Thymus (tissue), 11 donors: ENCODE measurements around the gene FILIP1L. TPM values are rescaled to one million over a fixed set of nuclear protein-coding genes. Genes with fewer than 3 reads are reported as not detected.

ENCODE experiments used
- DNase-seq, 9 donors: peaks; one replicate each; pipeline ENCODE4 v3.0.0-alpha.2; 2013; ENCODE audit warnings: low spot score in 9 of 9, low read depth in 6 of 9, missing footprints in 1 of 9
- H3K27ac ChIP-seq, 2 donors: one replicate each; pipeline ENCODE4 v1.5.1; 2013; ENCODE audit warnings: control low read depth in 1 of 2, low read depth in 1 of 2, low read length in 1 of 2, mild to moderate bottlenecking in 1 of 2, moderate library complexity in 1 of 2
- H3K27me3 ChIP-seq, 2 donors: one replicate each; pipeline ENCODE4 v1.5.1; 2013; ENCODE audit warnings: low read length in 1 of 2; ENCODE audit not compliant: control insufficient read depth in 2 of 2, insufficient read depth in 1 of 2
- H3K36me3 ChIP-seq, 2 donors: one replicate each; pipeline ENCODE4 v1.5.1; 2013; ENCODE audit warnings: low read length in 1 of 2, mild to moderate bottlenecking in 1 of 2, moderate library complexity in 1 of 2; ENCODE audit not compliant: control insufficient read depth in 2 of 2, insufficient read depth in 2 of 2
- H3K4me1 ChIP-seq, 2 donors: one replicate each; pipeline ENCODE4 v1.5.1; 2013; ENCODE audit warnings: low read length in 2 of 2; ENCODE audit not compliant: control insufficient read depth in 2 of 2, insufficient read depth in 2 of 2
- H3K4me3 ChIP-seq, 2 donors: one replicate each; pipeline ENCODE4 v1.5.1; 2013; ENCODE audit warnings: low read length in 2 of 2, control low read depth in 1 of 2, mild to moderate bottlenecking in 1 of 2
- H3K9me3 ChIP-seq, 2 donors: one replicate each; pipeline ENCODE4 v1.5.1; 2013; ENCODE audit warnings: low read length in 1 of 2, mild to moderate bottlenecking in 1 of 2; ENCODE audit not compliant: control insufficient read depth in 2 of 2, insufficient read depth in 1 of 2
- WGBS: extraction: QIAGEN DNeasy Blood & Tissue Kit; methylation state at CpG from one replicate; pipeline ENCODE4 v1.1.7; 2013; 5-methylcytosine and 5-hydroxymethylcytosine counted together
- polyA plus RNA-seq: library from polyadenylated mRNA; stranded (reverse); fragments of 200-250 nt; gene quantifications from one replicate; pipeline ENCODE4 v1.2.3, GENCODE V29; 2013
- total RNA-seq: library from RNA; stranded (reverse); fragments of 120-200 nt; gene quantifications from one replicate; pipeline ENCODE4 v1.2.4, GENCODE V29; 2013
- donor health status: healthy.

Gene FILIP1L
- total and polyA plus RNA-seq, 2 donors = 6.6 to 15.5 TPM

DNA sequence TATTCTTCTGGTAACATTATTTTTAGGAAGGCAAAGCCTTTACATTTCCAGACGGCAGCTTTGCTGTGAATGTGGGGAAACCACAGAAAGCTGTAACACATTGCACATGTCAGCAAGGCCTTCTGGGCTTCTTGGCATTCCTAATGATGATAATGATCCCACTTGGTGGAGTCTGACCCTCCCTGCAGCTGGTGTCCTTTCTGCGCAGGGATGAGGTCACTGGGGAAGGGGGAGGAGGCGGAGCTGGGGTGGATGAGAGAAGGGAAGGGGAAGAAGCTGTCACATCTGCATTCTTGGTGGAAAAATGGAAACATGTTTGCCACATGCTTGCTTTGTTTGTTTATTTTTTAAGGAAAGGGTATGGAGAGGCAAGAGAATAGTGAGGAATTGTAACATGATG is 68.6 kb downstream of the FILIP1L start:
- H3K9me3 ChIP-seq = no peaks in the 10 kb centered on the region
- H3K27me3 ChIP-seq = no peaks in the 10 kb centered on the region
- H3K36me3 ChIP-seq = no peaks in the 10 kb centered on the region
- no peak overlapping the region for H3K4me3 ChIP-seq
- DNase-seq = no peak
- peaks cover 0 to 8% of the 10 kb centered on the region in 2 donors for H3K4me1 ChIP-seq
- H3K27ac ChIP-seq = peak overlapping the region; percentile 28 to 37
- 92% methylated on average over 3 of the region's 3 CpGs for WGBS

DNA sequence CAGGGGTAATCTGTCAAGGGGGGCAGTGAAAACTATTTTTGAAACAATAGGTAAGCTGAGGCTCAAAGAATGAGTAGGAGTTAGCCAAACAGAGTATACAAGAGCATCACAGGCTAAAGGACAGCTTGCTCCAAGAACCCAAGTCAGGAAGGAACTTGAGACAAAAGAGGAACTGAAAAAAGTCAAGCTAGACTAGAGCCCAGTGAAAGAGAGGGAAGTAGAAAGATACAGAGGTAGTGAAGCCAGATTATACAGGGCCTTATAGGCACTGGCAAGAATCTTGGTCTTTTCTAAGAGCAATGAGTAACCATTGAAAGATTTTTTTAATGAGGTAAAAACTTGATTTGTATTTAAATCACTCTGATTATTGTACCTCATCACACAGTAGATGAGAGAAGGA is 69.9 kb downstream of the FILIP1L start:
- Histone ChIP-seq H3K36me3 (no peaks in the 10 kb centered on the region), H3K27me3 (no peaks in the 10 kb centered on the region), H3K4me3 (no peak overlapping the region), H3K9me3 (no peaks in the 10 kb centered on the region), H3K4me1 (peaks cover 0 to 8% of the 10 kb centered on the region in 2 donors), H3K27ac (no peak overlapping the region)
- DNase-seq = no peak

DNA sequence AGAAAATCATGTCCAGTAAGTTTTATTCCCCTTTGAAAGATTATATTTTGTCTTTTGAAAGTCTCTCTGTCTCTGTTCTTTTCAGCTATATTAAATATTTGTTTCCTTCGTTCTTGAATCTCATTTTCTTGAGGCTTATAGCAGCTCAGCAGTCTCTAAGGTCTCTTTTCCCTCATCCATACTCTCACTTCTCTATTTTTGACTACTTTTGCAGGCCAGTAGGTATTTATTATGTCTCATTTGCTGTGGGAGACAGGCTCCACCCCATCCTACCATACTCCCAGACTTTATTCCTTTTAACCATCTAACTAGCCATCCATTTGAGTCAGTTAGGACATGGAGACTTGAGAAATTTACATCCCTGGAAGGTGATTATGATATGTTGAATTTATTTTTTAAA is 71.0 kb downstream of the FILIP1L start:
- no peak for DNase-seq
- no peaks in the 10 kb centered on the region for H3K36me3 ChIP-seq
- no peaks in the 10 kb centered on the region for H3K27me3 ChIP-seq
- no peak overlapping the region for H3K27ac ChIP-seq
- H3K4me3 ChIP-seq = no peak overlapping the region
- no peaks in the 10 kb centered on the region for H3K9me3 ChIP-seq
- peaks cover 0 to 7% of the 10 kb centered on the region in 2 donors for H3K4me1 ChIP-seq
- 98% methylated on average over 1 of the region's 1 CpG for WGBS

DNA sequence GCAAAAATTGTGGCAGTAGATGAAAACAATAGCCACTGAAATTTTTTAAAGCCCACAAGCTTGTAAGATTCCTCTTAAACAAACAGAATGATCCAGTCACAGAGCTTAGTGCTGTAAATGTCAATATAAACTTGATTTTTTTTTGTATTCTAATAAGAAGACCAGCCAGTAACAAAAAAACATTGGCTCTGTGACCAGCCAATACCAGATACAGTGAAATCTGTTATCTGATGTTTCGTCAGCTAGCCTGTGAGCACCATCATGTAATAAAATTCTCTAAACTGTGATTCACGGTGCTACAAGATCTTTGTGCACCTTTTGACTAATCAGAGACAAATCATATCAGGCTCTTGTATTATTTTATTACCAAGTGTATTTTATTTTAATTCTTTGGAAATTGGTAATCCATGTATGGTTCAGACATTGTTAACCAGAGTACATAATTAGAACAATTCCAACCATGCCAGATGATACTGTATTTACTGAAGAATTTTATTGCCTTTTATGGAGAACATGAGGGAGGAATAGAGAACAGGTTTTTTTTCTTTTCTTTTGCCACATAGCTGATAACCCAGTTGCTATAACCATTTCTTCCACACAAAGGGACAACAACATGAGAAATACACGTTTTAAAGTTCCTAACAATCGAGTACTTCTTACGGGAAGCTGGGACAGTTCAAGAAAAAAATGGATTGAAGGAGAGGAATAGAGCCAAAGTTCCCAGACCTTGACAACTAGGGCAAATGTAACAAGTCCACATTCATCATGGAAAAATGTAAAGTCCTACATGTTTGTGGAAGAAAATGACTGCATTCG is 71.9 kb downstream of the FILIP1L start:
- no peak for DNase-seq
- H3K27me3 ChIP-seq = no peaks in the 10 kb centered on the region
- no peaks in the 10 kb centered on the region for H3K36me3 ChIP-seq
- H3K4me3 ChIP-seq = no peak overlapping the region
- no peaks in the 10 kb centered on the region for H3K9me3 ChIP-seq
- H3K27ac ChIP-seq = peak overlapping the region in 1 of 2 donors; percentile 39
- H3K4me1 ChIP-seq = no peaks in the 10 kb centered on the region
- 97% methylated on average over 6 of the region's 6 CpGs for WGBS

DNA sequence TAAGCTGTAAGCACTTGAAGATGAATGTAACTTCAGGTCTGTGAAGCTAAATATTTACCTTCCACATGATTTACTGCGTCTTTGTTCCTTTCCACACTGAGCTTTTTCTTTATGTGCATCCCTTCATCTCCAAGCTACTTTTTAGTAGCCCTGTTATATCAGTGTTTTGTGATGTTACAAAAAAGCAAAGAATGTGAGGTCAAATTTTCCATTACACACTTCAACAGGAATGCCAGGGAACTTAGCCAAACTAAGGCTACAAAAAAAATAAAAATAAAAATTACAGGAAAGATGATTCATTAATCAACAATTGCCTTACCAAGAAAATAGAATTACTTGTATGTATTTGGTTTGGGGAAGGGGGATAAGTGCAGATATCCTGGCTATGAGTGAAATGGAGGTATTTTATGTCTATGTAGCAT is 73.0 kb downstream of the FILIP1L start:
- no peaks in the 10 kb centered on the region for H3K9me3 ChIP-seq
- H3K4me3 ChIP-seq = no peak overlapping the region
- no peaks in the 10 kb centered on the region for H3K27me3 ChIP-seq
- H3K36me3 ChIP-seq = no peaks in the 10 kb centered on the region
- no peak for DNase-seq
- WGBS = 96% methylated on average over 1 of the region's 1 CpG
- H3K27ac ChIP-seq = peak overlapping the region in 1 of 2 donors; percentile 39
- no peaks in the 10 kb centered on the region for H3K4me1 ChIP-seq

DNA sequence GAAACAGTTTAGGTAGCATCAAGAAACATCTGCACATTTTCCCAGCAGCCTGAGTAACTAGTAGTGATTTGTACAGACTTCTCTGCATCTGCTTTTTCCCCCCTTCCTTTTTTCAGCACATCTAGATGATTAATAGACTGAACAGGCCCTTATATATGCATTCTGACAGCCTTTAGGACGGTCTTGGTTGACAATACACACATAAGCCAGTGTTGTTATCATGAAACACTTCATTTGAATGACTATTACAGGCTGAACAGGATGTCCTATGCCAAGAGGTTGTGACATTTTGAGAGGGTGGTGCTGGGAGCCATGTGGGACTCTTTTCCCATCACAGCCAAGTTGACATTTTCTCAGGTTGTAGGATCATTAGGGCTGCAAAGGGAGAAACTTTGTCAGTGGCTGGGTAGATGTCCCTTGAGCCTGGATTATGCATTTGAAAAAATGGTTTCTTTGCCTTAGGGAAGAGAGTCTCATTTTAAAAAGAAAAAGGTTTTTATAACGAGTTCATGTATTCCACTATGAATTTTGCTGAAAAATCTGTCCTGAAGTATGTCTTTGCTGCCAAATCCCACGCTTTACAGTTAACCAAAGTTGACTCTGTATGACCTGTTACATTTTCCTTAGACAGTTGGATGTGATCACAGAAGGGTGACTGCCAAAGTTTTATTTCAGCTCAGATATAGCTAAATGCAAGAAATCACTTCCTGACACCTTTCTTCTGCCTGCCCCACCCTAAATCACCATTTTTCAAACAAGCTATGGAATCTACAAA is 73.7 kb downstream of the FILIP1L start:
- DNase-seq = no peak
- Histone ChIP-seq H3K4me3 (no peak overlapping the region), H3K4me1 (no peaks in the 10 kb centered on the region), H3K27me3 (no peaks in the 10 kb centered on the region), H3K9me3 (no peaks in the 10 kb centered on the region), H3K36me3 (no peaks in the 10 kb centered on the region), H3K27ac (peak overlapping the region; percentile 39 to 58)
- 93% methylated on average over 3 of the region's 3 CpGs for WGBS

DNA sequence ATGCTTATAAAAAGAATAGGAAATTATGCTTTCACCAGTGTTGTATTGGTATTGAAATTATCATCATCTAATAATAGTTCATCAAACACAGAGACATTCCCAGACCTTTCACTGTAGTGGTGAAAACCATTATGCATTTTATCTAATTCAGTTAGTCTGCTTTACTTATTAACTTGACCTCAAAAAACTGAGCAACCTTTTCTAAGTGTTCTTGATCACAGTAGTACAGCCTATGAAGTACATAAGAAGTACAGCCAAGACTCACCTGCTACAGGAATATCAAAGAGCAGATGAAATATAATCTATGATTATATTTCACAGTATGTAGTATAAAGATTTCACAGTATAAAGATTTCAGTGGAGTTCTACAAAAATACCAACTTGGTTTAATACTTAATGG is 75.2 kb downstream of the FILIP1L start:
- DNase-seq = no peak
- no peaks in the 10 kb centered on the region for H3K4me1 ChIP-seq
- H3K27me3 ChIP-seq = no peaks in the 10 kb centered on the region
- no peak overlapping the region for H3K27ac ChIP-seq
- H3K4me3 ChIP-seq = no peak overlapping the region
- H3K36me3 ChIP-seq = no peaks in the 10 kb centered on the region
- H3K9me3 ChIP-seq = no peaks in the 10 kb centered on the region

DNA sequence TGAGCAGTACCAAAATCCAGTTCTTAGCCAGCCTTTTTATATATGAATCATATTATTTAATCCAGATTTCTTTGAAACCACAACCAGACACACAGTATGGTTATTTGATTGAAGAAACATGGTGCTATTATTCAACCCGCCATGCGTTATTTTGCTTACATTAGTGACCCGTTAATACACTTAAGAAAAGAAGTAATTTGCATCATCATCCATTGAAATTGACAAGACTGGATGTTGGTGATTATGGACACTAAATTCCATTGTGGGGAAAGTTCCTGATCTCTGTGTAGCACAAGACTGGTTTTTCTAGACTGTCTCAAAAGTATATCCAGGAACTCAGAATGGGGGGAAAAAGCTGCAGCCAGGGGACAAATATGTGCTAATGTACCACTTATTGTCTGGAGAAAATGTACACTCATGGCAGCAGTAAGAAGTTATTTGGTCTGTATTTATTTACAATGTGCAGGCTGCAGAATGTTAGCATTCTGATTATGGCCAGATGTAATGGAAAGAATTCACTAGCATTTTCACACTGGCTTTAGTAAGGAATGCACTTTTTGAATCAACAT is 80.3 kb downstream of the FILIP1L start:
- Histone ChIP-seq H3K4me1 (peaks cover 0 to 5% of the 10 kb centered on the region in 2 donors), H3K36me3 (no peaks in the 10 kb centered on the region), H3K27ac (no peak overlapping the region), H3K9me3 (no peaks in the 10 kb centered on the region), H3K4me3 (no peak overlapping the region), H3K27me3 (no peaks in the 10 kb centered on the region)
- DNase-seq = no peak
- WGBS = 97% methylated on average over 3 of the region's 3 CpGs

DNA sequence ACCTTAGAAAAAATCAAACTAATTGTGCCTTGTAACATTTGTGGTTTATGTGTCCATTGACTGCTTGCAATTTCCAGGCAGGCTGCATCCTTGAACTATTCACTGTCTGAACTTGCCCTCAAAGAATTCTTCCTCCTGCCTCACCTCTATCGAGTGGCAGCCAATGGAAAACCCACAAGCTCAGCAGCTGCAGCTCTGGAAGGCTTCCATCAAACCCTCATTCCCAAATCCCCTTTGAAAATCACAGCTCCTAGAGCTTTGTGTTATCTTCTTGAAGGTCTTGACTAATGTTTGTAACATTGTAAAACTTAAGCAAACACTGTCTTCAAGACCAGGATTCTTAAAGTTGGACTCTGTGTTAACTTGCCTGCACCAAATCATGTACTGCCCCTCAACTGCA is 81.1 kb downstream of the FILIP1L start:
- 95% methylated on average over 1 of the region's 1 CpG for WGBS
- H3K9me3 ChIP-seq = no peaks in the 10 kb centered on the region
- H3K36me3 ChIP-seq = no peaks in the 10 kb centered on the region
- H3K27me3 ChIP-seq = no peaks in the 10 kb centered on the region
- no peak overlapping the region for H3K4me3 ChIP-seq
- H3K4me1 ChIP-seq = peaks cover 0 to 5% of the 10 kb centered on the region in 2 donors
- H3K27ac ChIP-seq = peak overlapping the region in 1 of 2 donors; percentile 61
- peak in 1 of 9 donors; percentile 15 for DNase-seq
